K562 (cell line): ENCODE measurements around the gene ENTPD6. TPM values are rescaled to one million over a fixed set of nuclear protein-coding genes. Genes with fewer than 3 reads are reported as not detected.

ENCODE experiments used
- ATAC-seq: fragments of 200-7000 bp; cut with Tn5 transposase; 3 replicates; pipeline ENCODE4 v1.9.1; 2020; ENCODE audit warnings: moderate library complexity
- BruUV-seq: library from RNA; stranded (reverse); fragments of 400-500 nt; replicated peaks from 2 replicates; lab custom pipeline; 2021; lab: Mats Ljungman, UMichigan
- CTCF ChIA-PET: fragments of 300-600 bp; formaldehyde crosslinking; extraction: SDS; loops from one replicate; lab custom pipeline; 2021; ENCODE audit warnings: low intra/inter-chr PET ratio; lab: Yijun Ruan, JAX
- POLR2A ChIA-PET: fragments of 300-600, 350-650 bp; sonication (Branson Sonifier 250); formaldehyde crosslinking; extraction: SDS; loops from one replicate; lab custom pipeline; 2021; ENCODE audit warnings: antibody characterized with exemption, inconsistent platforms; lab: Yijun Ruan, JAX
- DNase-seq, 4 experiments: peaks; one replicate each; pipeline versions ENCODE4 v3.0.0 to v3.0.0-alpha.2; 2011 to 2018; ENCODE audit warnings: low spot score in 3 of 4, mixed read lengths in 3 of 4; ENCODE audit errors: extremely low read depth in 1 of 4
- FAIRE-seq: peaks from 2 replicates; lab custom pipeline; 2011; peaks lifted over from hg19 to GRCh38; lab: Jason Lieb, UNC
- H2AFZ ChIP-seq: 2 replicates; pipeline ENCODE4 v1.6.0; 2011; ENCODE audit warnings: low read depth, low read length, control low read depth, inconsistent platforms
- H3K27ac ChIP-seq: fragments of 200-600 bp; 3 replicates; pipeline ENCODE4 v1.8.0; 2011; ENCODE audit warnings: low read depth, mild to moderate bottlenecking, control low read depth, inconsistent platforms, low read length, moderate library complexity, mixed read lengths; ENCODE audit errors: extremely low read depth
- H3K27me3 ChIP-seq, 2 experiments: fragments of 300-600 bp in 1 of 2; 2 replicates in 1 of 2; 3 replicates in 1 of 2; pipeline versions ENCODE4 v1.6.0 to v1.8.0; 2011; ENCODE audit warnings: inconsistent platforms in 2 of 2, low read length in 2 of 2, mild to moderate bottlenecking in 1 of 2, mixed read lengths in 1 of 2, moderate library complexity in 1 of 2; ENCODE audit not compliant: control insufficient read depth in 2 of 2, insufficient read depth in 2 of 2
- H3K36me3 ChIP-seq: fragments of 300-600 bp; 3 replicates; pipeline ENCODE4 v1.8.0; 2011; ENCODE audit warnings: mild to moderate bottlenecking, low read length, inconsistent platforms; ENCODE audit not compliant: control insufficient read depth, insufficient read depth
- H3K4me1 ChIP-seq, 2 experiments: fragments of 200-600 bp in 1 of 2; replicated peaks in 1 of 2; 2 replicates in 1 of 2; 3 replicates in 1 of 2; pipeline versions ENCODE4 v1.5.1 to v1.8.0; 2011; ENCODE audit warnings: inconsistent platforms in 2 of 2, low read length in 2 of 2, mild to moderate bottlenecking in 1 of 2, mixed read lengths in 1 of 2, moderate library complexity in 1 of 2; ENCODE audit not compliant: control insufficient read depth in 2 of 2, insufficient read depth in 2 of 2
- H3K4me2 ChIP-seq: 2 replicates; pipeline ENCODE4 v1.6.1; 2011; ENCODE audit warnings: low read length, control low read depth, inconsistent platforms, mixed read lengths; ENCODE audit not compliant: insufficient read depth
- H3K4me3 ChIP-seq: fragments of 200-600 bp; sonication (generic), shearing (Covaris generic); 2 replicates; pipeline ENCODE4 v1.5.1; 2016; ENCODE audit warnings: control low read depth, inconsistent platforms
- H3K79me2 ChIP-seq: fragments of 200-600 bp; 3 replicates; pipeline ENCODE4 v1.8.0; 2011; ENCODE audit warnings: low read length, inconsistent platforms; ENCODE audit not compliant: control insufficient read depth, insufficient read depth
- H3K9ac ChIP-seq, 2 experiments: 2 replicates each; pipeline versions ENCODE4 v1.6.0 to v1.6.1; 2011; ENCODE audit warnings: low read depth in 2 of 2, low read length in 2 of 2, control low read depth in 1 of 2, inconsistent platforms in 1 of 2, mild to moderate bottlenecking in 1 of 2, mixed read lengths in 1 of 2; ENCODE audit not compliant: insufficient read depth in 1 of 2
- H3K9me1 ChIP-seq: one replicate; pipeline ENCODE4 v1.6.0; 2011; ENCODE audit warnings: inconsistent platforms, mild to moderate bottlenecking, low read length, moderate library complexity; ENCODE audit not compliant: control insufficient read depth, insufficient read depth
- H3K9me3 ChIP-seq: replicated peaks from 2 replicates; pipeline ENCODE4 v1.5.1; 2011; ENCODE audit warnings: low read depth, low read length, inconsistent platforms; ENCODE audit not compliant: control insufficient read depth, insufficient read depth
- H4K20me1 ChIP-seq: replicated peaks from 2 replicates; pipeline ENCODE4 v1.6.1; 2011; ENCODE audit warnings: low read length, inconsistent platforms, mixed read lengths; ENCODE audit not compliant: control insufficient read depth, insufficient read depth
- CREBBP ChIP-seq: IDR thresholded peaks from one replicate; pipeline ENCODE4 v1.6.1; 2012; ENCODE audit warnings: low read depth, mild to moderate bottlenecking, control low read depth, inconsistent platforms, low read length
- KLF10 ChIP-seq: fragments of 250-450 bp; sonication (Bioruptor Pico); IDR thresholded peaks from 2 replicates; pipeline ENCODE4 v1.6.1; 2021; ENCODE audit warnings: matching md5 sums
- MYC ChIP-seq, 2 experiments: fragments of 250-450 bp in 1 of 2; sonication (Bioruptor Pico) in 1 of 2; IDR thresholded peaks; 2 replicates each; pipeline versions ENCODE4 v1.5.1 to v1.6.1; 2012 to 2021; ENCODE audit warnings: low read depth in 2 of 2, borderline replicate concordance in 1 of 2, improper control_type of control experiment in 1 of 2, low read length in 1 of 2, mild to moderate bottlenecking in 1 of 2, moderate library complexity in 1 of 2
- WGBS: fragments of 100-300 bp; shearing (Covaris generic); methylation state at CpG from one replicate; pipeline ENCODE4 v1.1.6; 2016; ENCODE audit warnings: low coverage, mixed read lengths; ENCODE audit not compliant: insufficient coverage; ENCODE audit errors: missing lambda C conversion rate; 5-methylcytosine and 5-hydroxymethylcytosine counted together
- in situ Hi-C: fragments of 300-500 bp; cut with MboI; formaldehyde crosslinking; loops from 4 replicates; pipeline ENCODE4 v1.15.0; 2018; ENCODE audit warnings: inconsistent platforms, mixed read lengths
- intact Hi-C: fragments of 100-400 bp; cut with micrococcal nuclease; formaldehyde crosslinking; loops from 2 replicates; pipeline ENCODE4 v1.14.2; 2022
- polyA plus RNA-seq, 8 experiments: library from polyadenylated mRNA; depleted of rRNA in 4 of 8; stranded (reverse) in 5 of 8; unstranded in 3 of 8; fragments of >200 nt; fragmentation: Nextera tagmentation in 2 of 8; fragmentation: Illumina TruSeq in 1 of 8; extraction: Ambion mirVana in 2 of 8; extraction: Trizol in 1 of 8; gene quantifications; 2 replicates each; pipeline versions ENCODE4 v1.2.1 to v1.2.3, GENCODE V29; 2011 to 2014; ENCODE audit warnings: inconsistent platforms in 1 of 8, missing spikeins in 1 of 8
- total RNA-seq, 7 experiments: library from RNA; depleted of rRNA in 6 of 7; stranded (reverse); fragments of >200 nt in 6 of 7; fragmentation: Illumina TruSeq in 2 of 7; extraction: Trizol in 2 of 7; gene quantifications; 2 replicates each; pipeline versions ENCODE4 v1.2.1 to v1.2.3, GENCODE V29; 2011 to 2021; ENCODE audit warnings: low replicate concordance in 1 of 7
- TF ChIP-seq, protein P1 (sequence below): fragments of 450-650 bp; IDR thresholded peaks from 2 replicates; pipeline ENCODE4 v1.7.0; 2016; ENCODE audit warnings: borderline replicate concordance
- TF ChIP-seq, protein P2 (sequence below): fragments of 450-650 bp; IDR thresholded peaks from one replicate; pipeline ENCODE4 v1.6.1; 2018; ENCODE audit warnings: mild to moderate bottlenecking, moderate library complexity; ENCODE audit not compliant: partially characterized antibody
- TF ChIP-seq, protein P3 (sequence below): fragments of 250-450 bp; sonication (Bioruptor Pico); IDR thresholded peaks from 2 replicates; pipeline ENCODE4 v1.5.1; 2021; ENCODE audit warnings: mild to moderate bottlenecking
- TF ChIP-seq, protein P4 (sequence below): fragments of 450-650 bp; IDR thresholded peaks from 2 replicates; pipeline ENCODE4 v1.6.1; 2017; ENCODE audit warnings: antibody characterized with exemption, mild to moderate bottlenecking

ENTPD6 gene
- total and polyA plus RNA-seq, 9 of the 15 experiments (the other 6 are each of a cell fraction or from before 2014, with no cell fraction given): 0.82 to 36.8 (median 22.4) TPM

DNA sequence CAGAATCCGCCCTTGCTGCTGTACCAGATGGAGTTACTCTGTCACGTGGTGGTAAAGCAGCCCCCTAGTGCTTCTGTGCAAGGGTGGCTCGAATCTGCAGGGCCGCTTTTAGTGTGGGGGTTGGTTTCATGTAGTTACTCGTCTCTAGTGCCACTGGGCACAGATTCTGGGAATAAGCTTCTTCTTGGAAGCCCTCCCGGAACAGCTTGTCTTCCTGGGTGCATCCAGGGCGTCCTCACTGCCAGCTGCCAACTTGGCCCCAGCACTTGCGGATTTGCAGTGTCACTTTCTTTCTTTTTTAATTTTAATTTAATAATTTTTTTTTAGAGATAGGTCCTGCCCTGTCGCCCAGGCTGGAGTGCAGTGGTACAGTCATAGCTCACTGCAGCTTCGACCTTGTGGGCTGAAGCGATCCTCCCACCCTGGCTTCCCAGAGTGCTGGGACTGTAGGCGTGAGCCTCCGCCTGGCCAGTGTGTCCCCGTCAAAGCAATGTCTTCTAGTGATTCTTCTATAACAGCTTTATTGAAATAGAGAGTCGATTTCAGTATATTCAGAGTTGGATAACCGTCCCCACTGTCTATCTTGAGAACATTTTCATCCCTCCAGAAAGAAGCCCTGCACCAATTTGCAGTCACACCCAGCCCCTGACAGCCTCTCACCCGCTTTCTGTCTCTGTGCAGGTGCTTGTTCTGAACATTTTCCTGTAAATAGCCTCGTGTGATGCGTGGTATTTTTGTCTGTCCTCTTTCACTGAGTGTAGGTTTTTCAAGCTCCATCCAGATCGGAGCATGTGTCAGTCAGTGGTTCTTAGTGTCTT lies 78.2 kb downstream of the ENTPD6 start (continued):
- TF ChIP-seq, protein P1, sequence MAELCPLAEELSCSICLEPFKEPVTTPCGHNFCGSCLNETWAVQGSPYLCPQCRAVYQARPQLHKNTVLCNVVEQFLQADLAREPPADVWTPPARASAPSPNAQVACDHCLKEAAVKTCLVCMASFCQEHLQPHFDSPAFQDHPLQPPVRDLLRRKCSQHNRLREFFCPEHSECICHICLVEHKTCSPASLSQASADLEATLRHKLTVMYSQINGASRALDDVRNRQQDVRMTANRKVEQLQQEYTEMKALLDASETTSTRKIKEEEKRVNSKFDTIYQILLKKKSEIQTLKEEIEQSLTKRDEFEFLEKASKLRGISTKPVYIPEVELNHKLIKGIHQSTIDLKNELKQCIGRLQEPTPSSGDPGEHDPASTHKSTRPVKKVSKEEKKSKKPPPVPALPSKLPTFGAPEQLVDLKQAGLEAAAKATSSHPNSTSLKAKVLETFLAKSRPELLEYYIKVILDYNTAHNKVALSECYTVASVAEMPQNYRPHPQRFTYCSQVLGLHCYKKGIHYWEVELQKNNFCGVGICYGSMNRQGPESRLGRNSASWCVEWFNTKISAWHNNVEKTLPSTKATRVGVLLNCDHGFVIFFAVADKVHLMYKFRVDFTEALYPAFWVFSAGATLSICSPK: no peak
- TF ChIP-seq CREBBP: no peak
- no peak for TF ChIP-seq MYC (IDR thresholded peaks at IDR 0.05; ENCODE audit: low read depth, low read length)
- TF ChIP-seq MYC (CRISPR knock-in tag; IDR thresholded peaks at IDR 0.05; ENCODE audit: borderline replicate concordance, low read depth): no peak
- TF ChIP-seq, all 486 proteins: peak for 0

DNA sequence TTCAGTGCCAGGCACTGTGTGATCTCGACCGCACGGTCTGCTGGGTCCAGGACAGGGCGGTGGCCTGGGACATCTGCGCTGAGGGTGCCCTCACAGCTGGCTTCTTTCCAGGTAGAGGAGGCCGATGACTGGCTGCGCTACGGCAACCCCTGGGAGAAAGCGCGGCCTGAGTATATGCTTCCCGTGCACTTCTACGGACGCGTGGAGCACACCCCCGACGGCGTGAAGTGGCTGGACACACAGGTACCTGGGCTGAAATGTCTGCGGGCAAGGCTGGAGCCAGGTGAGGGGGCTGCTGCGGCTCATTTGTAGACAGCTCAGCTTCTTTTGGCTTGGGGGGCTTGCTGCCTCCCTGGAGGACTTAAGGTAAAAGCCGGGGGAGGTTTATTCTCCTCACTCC lies 79.0 kb downstream of the ENTPD6 start:
- H2AFZ ChIP-seq: no peak overlapping the region
- DNase-seq (no peak), FAIRE-seq (no peak), ATAC-seq (no peak)
- intact Hi-C loops: no loop called here
- ChIA-PET CTCF (no interaction called here), POLR2A (interaction anchor here (0.5 to 1.6 kb wide), 3 partner anchors 20 to 47 kb away, joined by 3 to 4 read pairs (median 3); no protein-coding TSS in a partner anchor)
- H3K79me2 ChIP-seq: no peaks in the 10 kb centered on the region
- H3K27me3 ChIP-seq: no peaks in the 10 kb centered on the region
- H3K9me1 ChIP-seq: no peaks in the 10 kb centered on the region
- H3K9ac ChIP-seq: no peak overlapping the region
- H3K9me3 ChIP-seq: no peaks in the 10 kb centered on the region
- no peak overlapping the region for H3K27ac ChIP-seq
- BruUV-seq: no TSS peak
- H3K36me3 ChIP-seq: peaks cover 13% of the 10 kb centered on the region; the same call in 1 of the 3 replicates
- H4K20me1 ChIP-seq: no peaks in the 10 kb centered on the region
- H3K4me3 ChIP-seq: no peak overlapping the region
- H3K4me1 ChIP-seq: no peaks in the 10 kb centered on the region
- no peak overlapping the region for H3K4me2 ChIP-seq
- in situ Hi-C loops: no loop called here
- WGBS: 83% methylated on average over 8 of the region's 20 CpGs
- TF ChIP-seq, protein P2, sequence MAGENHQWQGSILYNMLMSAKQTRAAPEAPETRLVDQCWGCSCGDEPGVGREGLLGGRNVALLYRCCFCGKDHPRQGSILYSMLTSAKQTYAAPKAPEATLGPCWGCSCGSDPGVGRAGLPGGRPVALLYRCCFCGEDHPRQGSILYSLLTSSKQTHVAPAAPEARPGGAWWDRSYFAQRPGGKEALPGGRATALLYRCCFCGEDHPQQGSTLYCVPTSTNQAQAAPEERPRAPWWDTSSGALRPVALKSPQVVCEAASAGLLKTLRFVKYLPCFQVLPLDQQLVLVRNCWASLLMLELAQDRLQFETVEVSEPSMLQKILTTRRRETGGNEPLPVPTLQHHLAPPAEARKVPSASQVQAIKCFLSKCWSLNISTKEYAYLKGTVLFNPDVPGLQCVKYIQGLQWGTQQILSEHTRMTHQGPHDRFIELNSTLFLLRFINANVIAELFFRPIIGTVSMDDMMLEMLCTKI: no peak
- TF ChIP-seq, protein P3, sequence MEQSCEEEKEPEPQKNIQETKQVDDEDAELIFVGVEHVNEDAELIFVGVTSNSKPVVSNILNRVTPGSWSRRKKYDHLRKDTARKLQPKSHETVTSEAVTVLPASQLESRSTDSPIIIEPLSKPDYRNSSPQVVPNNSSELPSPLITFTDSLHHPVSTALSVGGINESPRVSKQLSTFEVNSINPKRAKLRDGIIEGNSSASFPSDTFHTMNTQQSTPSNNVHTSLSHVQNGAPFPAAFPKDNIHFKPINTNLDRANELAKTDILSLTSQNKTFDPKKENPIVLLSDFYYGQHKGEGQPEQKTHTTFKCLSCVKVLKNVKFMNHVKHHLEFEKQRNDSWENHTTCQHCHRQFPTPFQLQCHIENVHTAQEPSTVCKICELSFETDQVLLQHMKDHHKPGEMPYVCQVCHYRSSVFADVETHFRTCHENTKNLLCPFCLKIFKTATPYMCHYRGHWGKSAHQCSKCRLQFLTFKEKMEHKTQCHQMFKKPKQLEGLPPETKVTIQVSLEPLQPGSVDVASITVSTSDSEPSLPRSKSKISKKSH (CRISPR knock-in tag): no peak
- no peak for TF ChIP-seq KLF10 (CRISPR knock-in tag)
- TF ChIP-seq, protein P4, sequence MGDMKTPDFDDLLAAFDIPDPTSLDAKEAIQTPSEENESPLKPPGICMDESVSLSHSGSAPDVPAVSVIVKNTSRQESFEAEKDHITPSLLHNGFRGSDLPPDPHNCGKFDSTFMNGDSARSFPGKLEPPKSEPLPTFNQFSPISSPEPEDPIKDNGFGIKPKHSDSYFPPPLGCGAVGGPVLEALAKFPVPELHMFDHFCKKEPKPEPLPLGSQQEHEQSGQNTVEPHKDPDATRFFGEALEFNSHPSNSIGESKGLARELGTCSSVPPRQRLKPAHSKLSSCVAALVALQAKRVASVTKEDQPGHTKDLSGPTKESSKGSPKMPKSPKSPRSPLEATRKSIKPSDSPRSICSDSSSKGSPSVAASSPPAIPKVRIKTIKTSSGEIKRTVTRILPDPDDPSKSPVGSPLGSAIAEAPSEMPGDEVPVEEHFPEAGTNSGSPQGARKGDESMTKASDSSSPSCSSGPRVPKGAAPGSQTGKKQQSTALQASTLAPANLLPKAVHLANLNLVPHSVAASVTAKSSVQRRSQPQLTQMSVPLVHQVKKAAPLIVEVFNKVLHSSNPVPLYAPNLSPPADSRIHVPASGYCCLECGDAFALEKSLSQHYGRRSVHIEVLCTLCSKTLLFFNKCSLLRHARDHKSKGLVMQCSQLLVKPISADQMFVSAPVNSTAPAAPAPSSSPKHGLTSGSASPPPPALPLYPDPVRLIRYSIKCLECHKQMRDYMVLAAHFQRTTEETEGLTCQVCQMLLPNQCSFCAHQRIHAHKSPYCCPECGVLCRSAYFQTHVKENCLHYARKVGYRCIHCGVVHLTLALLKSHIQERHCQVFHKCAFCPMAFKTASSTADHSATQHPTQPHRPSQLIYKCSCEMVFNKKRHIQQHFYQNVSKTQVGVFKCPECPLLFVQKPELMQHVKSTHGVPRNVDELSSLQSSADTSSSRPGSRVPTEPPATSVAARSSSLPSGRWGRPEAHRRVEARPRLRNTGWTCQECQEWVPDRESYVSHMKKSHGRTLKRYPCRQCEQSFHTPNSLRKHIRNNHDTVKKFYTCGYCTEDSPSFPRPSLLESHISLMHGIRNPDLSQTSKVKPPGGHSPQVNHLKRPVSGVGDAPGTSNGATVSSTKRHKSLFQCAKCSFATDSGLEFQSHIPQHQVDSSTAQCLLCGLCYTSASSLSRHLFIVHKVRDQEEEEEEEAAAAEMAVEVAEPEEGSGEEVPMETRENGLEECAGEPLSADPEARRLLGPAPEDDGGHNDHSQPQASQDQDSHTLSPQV: no peak
